CD4-positive, alpha-beta T cell treated with Interleukin-1 beta for 1 hour (primary cell): ENCODE data around the gene ANXA8L1.
"Not testable (repeated sequence)": the region's sequence is repeated elsewhere in the genome, so short reads cannot be mapped to it uniquely, and the experiment has no call there.

Experiments
- DNase-seq, 2 donors: peaks; one replicate each; pipeline ENCODE4 v3.0.0-alpha.2; 2020 to 2022

Gene ANXA8L1

GRCh38 chr10:46398212-46398886 is 22.8 kb downstream of the ANXA8L1 start:
- DNase-seq: not testable (repeated sequence)

GRCh38 chr10:46409556-46409955 is 34.0 kb downstream of the ANXA8L1 start:
- not testable (repeated sequence) for DNase-seq

GRCh38 chr10:46411123-46411522 is 35.5 kb downstream of the ANXA8L1 start:
- DNase-seq: not testable (repeated sequence)

GRCh38 chr10:46412665-46413064 is 37.1 kb downstream of the ANXA8L1 start:
- not testable (repeated sequence) for DNase-seq

GRCh38 chr10:46415291-46415690 is 39.7 kb downstream of the ANXA8L1 start:
- DNase-seq: not testable (repeated sequence)

- not testable (repeated sequence) for DNase-seq
Measured at GRCh38 chr10:46418283-46418682, 42.7 kb downstream of the ANXA8L1 start.

- DNase-seq: not testable (repeated sequence)
Measured at GRCh38 chr10:46419570-46420379, 44.2 kb downstream of the ANXA8L1 start.

GRCh38 chr10:46423550-46423949 is 48.0 kb downstream of the ANXA8L1 start:
- not testable (repeated sequence) for DNase-seq

GRCh38 chr10:46440942-46441341 is 65.4 kb downstream of the ANXA8L1 start:
- peak in 1 of 2 donors; percentile 17 for DNase-seq
